Esophagus muscularis mucosa (tissue), 4 donors: ENCODE measurements around the gene CCDC85C.

Experiments used
- EP300 ChIP-seq: sonication (generic); formaldehyde crosslinking; IDR thresholded peaks from one replicate; pipeline ENCODE4 v1.6.1; 2017; ENCODE audit warnings: antibody characterized with exemption
- POLR2A ChIP-seq: fragments of 450-650 bp; IDR thresholded peaks from one replicate; pipeline ENCODE4 v1.6.1; 2017; ENCODE audit warnings: antibody characterized with exemption, moderate library complexity, mild to moderate bottlenecking, low read depth
- POLR2AphosphoS5 ChIP-seq, 2 donors: sonication (generic); formaldehyde crosslinking; IDR thresholded peaks; one replicate each; pipeline ENCODE4 v1.6.1; 2017; ENCODE audit warnings: antibody characterized with exemption in 2 of 2
- TF ChIP-seq, protein P1 (sequence below), 3 experiments: fragments of 200-600 bp in 2 of 3; fragments of 450-650 bp in 1 of 3; sonication (generic) in 2 of 3; IDR thresholded peaks; one replicate each; pipeline ENCODE4 v1.5.1; 2017 to 2019; ENCODE audit warnings: antibody characterized with exemption in 3 of 3, mild to moderate bottlenecking in 2 of 3, moderate library complexity in 1 of 3

DNA sequence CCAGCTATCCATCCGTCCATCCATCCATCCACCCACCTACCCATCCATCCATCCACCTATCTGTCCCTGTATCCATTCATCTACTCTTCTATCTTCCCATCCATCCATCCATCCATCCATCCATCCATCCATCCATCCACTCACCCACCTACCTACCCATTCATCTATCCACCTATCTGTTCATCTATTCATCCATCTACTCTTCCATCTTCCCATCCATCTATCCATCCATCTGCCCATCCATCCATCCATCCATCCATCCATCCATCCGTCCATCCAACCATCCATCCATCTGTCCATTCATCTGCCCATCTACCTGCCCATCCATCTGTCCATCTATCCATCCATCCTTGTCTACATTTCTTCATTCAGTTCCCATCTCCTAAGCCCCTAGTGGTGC, 23.1 kb upstream of the CCDC85C start:
- TF ChIP-seq, protein P1, sequence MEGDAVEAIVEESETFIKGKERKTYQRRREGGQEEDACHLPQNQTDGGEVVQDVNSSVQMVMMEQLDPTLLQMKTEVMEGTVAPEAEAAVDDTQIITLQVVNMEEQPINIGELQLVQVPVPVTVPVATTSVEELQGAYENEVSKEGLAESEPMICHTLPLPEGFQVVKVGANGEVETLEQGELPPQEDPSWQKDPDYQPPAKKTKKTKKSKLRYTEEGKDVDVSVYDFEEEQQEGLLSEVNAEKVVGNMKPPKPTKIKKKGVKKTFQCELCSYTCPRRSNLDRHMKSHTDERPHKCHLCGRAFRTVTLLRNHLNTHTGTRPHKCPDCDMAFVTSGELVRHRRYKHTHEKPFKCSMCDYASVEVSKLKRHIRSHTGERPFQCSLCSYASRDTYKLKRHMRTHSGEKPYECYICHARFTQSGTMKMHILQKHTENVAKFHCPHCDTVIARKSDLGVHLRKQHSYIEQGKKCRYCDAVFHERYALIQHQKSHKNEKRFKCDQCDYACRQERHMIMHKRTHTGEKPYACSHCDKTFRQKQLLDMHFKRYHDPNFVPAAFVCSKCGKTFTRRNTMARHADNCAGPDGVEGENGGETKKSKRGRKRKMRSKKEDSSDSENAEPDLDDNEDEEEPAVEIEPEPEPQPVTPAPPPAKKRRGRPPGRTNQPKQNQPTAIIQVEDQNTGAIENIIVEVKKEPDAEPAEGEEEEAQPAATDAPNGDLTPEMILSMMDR (IDR thresholded peaks at IDR 0.05), result no peak
- TF ChIP-seq POLR2A (no peak), POLR2AphosphoS5 (IDR thresholded peaks at IDR 0.05) (no peak), EP300 (no peak)
